ENCODE results near the gene MID2.

Gene MID2

DNA sequence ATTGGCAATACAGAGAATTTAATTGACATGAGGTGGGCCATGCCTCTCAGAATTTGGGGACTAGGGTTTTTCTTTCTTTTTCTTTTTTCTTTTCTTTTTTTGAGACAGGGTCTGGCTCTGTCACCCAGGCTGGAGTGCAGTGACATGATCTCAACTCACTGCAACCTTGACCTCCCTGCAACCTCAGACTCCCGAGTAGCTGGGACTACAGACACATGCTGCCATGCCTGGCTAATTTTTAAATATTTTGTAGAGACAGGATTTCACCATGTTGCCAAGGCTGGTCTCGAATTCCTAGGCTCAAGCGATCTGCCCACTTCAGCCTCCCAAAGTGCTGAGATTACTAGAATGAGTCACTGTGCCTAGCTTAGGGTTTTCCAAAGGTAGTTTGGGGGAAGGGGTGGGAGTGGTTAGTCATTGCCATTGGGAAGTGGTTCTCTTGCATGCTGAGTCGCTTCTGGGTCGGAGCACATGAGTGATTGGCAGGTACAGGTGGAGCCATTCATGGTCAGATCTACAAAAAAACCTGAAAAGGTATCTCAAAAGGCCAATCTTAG is 54.5 kb downstream of the MID2 start:
- no peak overlapping the region for H3K4me3 ChIP-seq (ENCODE audit: low read depth, low read length)
- in situ Hi-C loops (cut with HindIII; ENCODE audit: low sequenced_read_pairs), result no loop called here
- no peak for DNase-seq (ENCODE audit: low read depth)
- TF ChIP-seq, protein P1, sequence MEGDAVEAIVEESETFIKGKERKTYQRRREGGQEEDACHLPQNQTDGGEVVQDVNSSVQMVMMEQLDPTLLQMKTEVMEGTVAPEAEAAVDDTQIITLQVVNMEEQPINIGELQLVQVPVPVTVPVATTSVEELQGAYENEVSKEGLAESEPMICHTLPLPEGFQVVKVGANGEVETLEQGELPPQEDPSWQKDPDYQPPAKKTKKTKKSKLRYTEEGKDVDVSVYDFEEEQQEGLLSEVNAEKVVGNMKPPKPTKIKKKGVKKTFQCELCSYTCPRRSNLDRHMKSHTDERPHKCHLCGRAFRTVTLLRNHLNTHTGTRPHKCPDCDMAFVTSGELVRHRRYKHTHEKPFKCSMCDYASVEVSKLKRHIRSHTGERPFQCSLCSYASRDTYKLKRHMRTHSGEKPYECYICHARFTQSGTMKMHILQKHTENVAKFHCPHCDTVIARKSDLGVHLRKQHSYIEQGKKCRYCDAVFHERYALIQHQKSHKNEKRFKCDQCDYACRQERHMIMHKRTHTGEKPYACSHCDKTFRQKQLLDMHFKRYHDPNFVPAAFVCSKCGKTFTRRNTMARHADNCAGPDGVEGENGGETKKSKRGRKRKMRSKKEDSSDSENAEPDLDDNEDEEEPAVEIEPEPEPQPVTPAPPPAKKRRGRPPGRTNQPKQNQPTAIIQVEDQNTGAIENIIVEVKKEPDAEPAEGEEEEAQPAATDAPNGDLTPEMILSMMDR (IDR thresholded peaks at IDR 0.05; ENCODE audit: low read depth, low read length, missing control alignments), result no peak

DNA sequence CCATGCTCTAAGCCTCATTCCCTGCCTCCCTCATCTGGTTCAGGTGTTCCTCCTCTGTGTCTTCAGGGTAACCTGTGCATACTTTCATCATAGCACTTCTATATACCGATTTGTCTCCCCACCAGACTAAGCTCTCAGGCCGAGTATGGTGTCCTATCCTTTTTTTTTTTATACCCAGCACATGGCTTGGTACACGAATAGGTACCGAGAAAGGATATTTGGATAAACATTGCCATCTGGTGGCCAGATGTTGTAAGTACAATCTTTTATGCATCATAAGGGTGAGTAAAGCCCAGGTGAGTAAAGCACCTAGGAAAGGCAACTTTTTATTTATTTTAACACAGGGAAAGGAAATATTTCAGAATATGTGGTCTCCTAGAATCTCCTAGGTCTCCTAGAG is 68.4 kb downstream of the MID2 start:
- H3K4me3 ChIP-seq (ENCODE audit: low read depth, low read length), result no peak overlapping the region
- in situ Hi-C loops (cut with HindIII; ENCODE audit: low sequenced_read_pairs), result no loop called here
- peak; percentile 3 for DNase-seq (ENCODE audit: low read depth)
- TF ChIP-seq, protein P1 (IDR thresholded peaks at IDR 0.05; ENCODE audit: low read depth, low read length, missing control alignments), result peak; percentile 44

DNA sequence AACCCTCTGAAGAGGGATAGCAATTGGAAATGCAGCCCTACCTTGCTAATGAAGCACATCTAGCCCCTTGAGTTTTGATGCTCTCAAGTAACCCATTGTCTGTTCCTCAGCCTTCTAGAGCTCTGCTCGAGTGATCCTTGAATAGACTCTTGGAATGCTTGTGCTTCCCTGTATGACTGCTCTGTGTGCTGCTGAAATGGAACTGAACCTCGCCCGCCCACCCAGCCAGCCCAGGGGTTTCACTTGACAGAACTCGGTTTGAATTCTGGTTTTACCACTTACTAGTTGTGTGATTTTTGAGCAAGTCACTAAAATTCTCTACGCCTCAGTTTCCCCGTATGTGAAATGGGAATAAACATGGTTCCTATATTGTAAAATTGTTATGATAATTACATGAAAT is 77.1 kb downstream of the MID2 start:
- no peak for DNase-seq (ENCODE audit: low read depth)
- no peak overlapping the region for H3K4me3 ChIP-seq (ENCODE audit: low read depth, low read length)
- TF ChIP-seq, protein P1 (IDR thresholded peaks at IDR 0.05; ENCODE audit: low read depth, low read length, missing control alignments), result no peak
- in situ Hi-C loops (cut with HindIII; ENCODE audit: low sequenced_read_pairs), result no loop called here

DNA sequence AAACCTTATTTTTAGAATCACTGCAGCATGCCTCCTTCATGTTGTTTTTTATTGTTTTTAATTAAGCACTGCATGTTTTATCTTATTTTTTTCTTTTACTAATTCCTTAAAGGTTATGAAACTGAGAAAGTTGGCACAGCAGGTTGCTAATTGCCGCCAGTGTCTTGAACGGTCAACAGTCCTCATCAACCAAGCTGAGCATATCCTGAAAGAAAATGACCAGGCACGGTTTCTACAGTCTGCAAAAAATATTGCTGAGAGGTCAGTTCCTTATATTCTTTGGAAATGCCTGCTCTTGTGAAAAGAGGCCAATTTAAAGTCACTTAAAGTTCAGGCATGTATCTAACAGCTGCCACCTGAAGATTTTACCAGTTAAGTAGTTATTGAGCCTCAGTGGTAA is 79.7 kb downstream of the MID2 start:
- in situ Hi-C loops (cut with HindIII; ENCODE audit: low sequenced_read_pairs), result no loop called here
- H3K4me3 ChIP-seq (ENCODE audit: low read depth, low read length), result no peak overlapping the region

DNA sequence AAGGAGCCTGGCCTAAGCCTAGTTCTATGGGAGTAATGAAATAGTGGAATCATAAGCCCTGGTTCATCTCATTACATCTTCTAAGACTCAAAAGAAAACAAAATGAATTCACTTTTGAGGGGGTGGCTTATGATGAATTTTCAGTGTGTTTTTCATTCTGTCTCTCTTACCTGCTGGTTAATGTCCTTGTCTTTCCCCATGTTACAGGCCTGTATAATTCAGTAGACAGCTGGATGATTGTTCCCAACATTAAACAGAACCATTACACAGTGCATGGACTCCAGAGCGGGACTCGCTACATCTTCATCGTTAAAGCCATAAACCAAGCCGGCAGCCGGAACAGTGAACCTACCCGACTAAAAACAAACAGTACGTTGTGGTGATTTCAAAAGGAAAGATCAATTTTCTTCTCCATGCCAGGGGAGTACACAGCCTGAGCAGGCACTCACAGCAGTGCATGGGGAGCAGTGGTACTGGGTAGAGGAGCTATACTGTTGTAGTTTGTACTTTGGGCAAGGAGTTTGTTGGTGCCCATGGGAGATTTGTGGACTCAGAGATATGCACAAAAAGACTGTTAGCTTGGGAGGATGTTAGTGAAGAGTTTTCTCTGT is 98.6 kb downstream of the MID2 start:
- in situ Hi-C loops (cut with HindIII; ENCODE audit: low sequenced_read_pairs), result no loop called here

More for the DNA sequence above, 79.7 kb downstream of the MID2 start:
- TF ChIP-seq, protein P1 (IDR thresholded peaks at IDR 0.05; ENCODE audit: low read depth, low read length, missing control alignments), result no peak
- no peak for DNase-seq (ENCODE audit: low read depth)

DNA sequence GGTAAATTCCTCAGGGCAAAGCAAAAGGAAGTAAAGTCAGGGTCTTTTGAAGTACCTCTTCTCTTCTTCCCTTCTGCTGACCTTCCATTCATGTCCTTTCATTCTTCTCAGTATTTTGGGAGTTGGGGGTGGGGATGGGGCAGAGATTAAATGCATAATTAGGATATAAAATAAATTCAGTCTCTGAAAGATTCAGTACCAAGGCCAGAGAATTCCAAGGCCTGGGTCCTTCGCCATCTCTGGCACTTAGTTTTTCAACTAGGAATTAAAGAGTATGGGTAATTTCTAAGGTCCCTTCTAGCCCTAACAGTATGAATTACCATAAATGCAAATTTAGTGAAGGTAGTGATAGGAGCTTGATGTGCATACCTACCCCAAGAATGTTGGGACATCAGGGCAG is 108.6 kb downstream of the MID2 start:
- TF ChIP-seq, protein P1 (IDR thresholded peaks at IDR 0.05; ENCODE audit: low read depth, low read length, missing control alignments), result no peak
- no peak for DNase-seq (ENCODE audit: low read depth)
- in situ Hi-C loops (cut with HindIII; ENCODE audit: low sequenced_read_pairs), result no loop called here
- H3K4me3 ChIP-seq (ENCODE audit: low read depth, low read length), result no peak overlapping the region

More for the DNA sequence above, 98.6 kb downstream of the MID2 start:
- DNase-seq (ENCODE audit: low read depth), result no peak
- TF ChIP-seq, protein P1 (IDR thresholded peaks at IDR 0.05; ENCODE audit: low read depth, low read length, missing control alignments), result no peak
- H3K4me3 ChIP-seq (ENCODE audit: low read depth, low read length), result no peak overlapping the region

Measured in astrocyte of the cerebellum (primary cell).